OCI-LY7 (cell line): ENCODE data around the gene PRRC2B. TPM values are rescaled to one million over a fixed set of nuclear protein-coding genes. Genes with fewer than 3 reads are reported as not detected.

ENCODE experiments used
- BruUV-seq: library from RNA; stranded (reverse); fragments of 400-500 nt; replicated peaks from 2 replicates; lab custom pipeline; 2021; lab: Mats Ljungman, UMichigan
- CTCF ChIA-PET: fragments of 300-600 bp; sonication (Branson Sonifier 250); formaldehyde crosslinking; loops from one replicate; lab custom pipeline; 2022; ENCODE audit warnings: antibody characterized with exemption; ENCODE audit not compliant: unreplicated experiment; lab: Charles Lee
- POLR2A ChIA-PET: fragments of 300-600 bp; sonication (Branson Sonifier 250); formaldehyde crosslinking; loops from one replicate; lab custom pipeline; 2022; ENCODE audit warnings: antibody characterized with exemption; lab: Charles Lee
- DNase-seq: peaks from one replicate; pipeline ENCODE4 v3.0.0-alpha.2; 2015; ENCODE audit warnings: low spot score
- H2AFZ ChIP-seq: fragments of 200-600 bp; sonication (generic), shearing (Covaris generic); 2 replicates; pipeline ENCODE4 v1.6.1; 2014; ENCODE audit warnings: mild to moderate bottlenecking, antibody characterized with exemption, low read length, moderate library complexity
- H3K27ac ChIP-seq: fragments of 200-600 bp; sonication (generic); 2 replicates; pipeline ENCODE4 v1.5.1; 2014; ENCODE audit warnings: mixed run types, low read depth, mild to moderate bottlenecking, moderate library complexity, low read length, inconsistent platforms; ENCODE audit not compliant: poor library complexity, severe bottlenecking
- H3K36me3 ChIP-seq: fragments of 200-600 bp; sonication (generic); 2 replicates; pipeline ENCODE4 v1.6.1; 2014; ENCODE audit warnings: mild to moderate bottlenecking, antibody characterized with exemption, low read length, moderate library complexity, mixed read lengths; ENCODE audit not compliant: insufficient read depth
- H3K4me1 ChIP-seq: fragments of 200-600 bp; sonication (generic); 2 replicates; pipeline ENCODE4 v1.5.1; 2014; ENCODE audit warnings: mild to moderate bottlenecking, low read length; ENCODE audit not compliant: insufficient read depth, poor library complexity, severe bottlenecking
- H3K4me2 ChIP-seq: fragments of 200-600 bp; sonication (generic); 2 replicates; pipeline ENCODE4 v1.6.1; 2014; ENCODE audit warnings: mild to moderate bottlenecking, low read length
- H3K4me3 ChIP-seq: fragments of 200-600 bp; sonication (generic); 2 replicates; pipeline ENCODE4 v1.5.1; 2014; ENCODE audit warnings: mild to moderate bottlenecking, low read depth, low read length; ENCODE audit not compliant: poor library complexity, severe bottlenecking
- H3K79me2 ChIP-seq: fragments of 200-600 bp; sonication (generic); 2 replicates; pipeline ENCODE4 v1.6.1; 2016; ENCODE audit warnings: low read depth, mild to moderate bottlenecking, low read length, moderate library complexity, mixed read lengths; ENCODE audit not compliant: insufficient read depth
- H3K9me2 ChIP-seq: fragments of 200-600 bp; sonication (generic); 2 replicates; pipeline ENCODE4 v1.6.1; 2016; ENCODE audit warnings: mild to moderate bottlenecking, low read length, mixed read lengths; ENCODE audit not compliant: insufficient read depth
- H3K9me3 ChIP-seq: fragments of 200-600 bp; sonication (generic); 2 replicates; pipeline ENCODE4 v1.6.1; 2014; ENCODE audit warnings: mild to moderate bottlenecking, mixed run types, low read length, mixed read lengths
- H4K20me1 ChIP-seq: fragments of 200-600 bp; sonication (generic); 2 replicates; pipeline ENCODE4 v1.6.1; 2014; ENCODE audit warnings: mild to moderate bottlenecking, antibody characterized with exemption, low read length, moderate library complexity, mixed read lengths; ENCODE audit not compliant: insufficient read depth
- CTCF ChIP-seq: fragments of 200-600 bp; sonication (generic); conservative IDR thresholded peaks from 2 replicates; pipeline ENCODE4 v1.5.1; 2014; ENCODE audit warnings: mild to moderate bottlenecking, antibody characterized with exemption, low read length, moderate library complexity, mixed read lengths
- EZH2phosphoT487 ChIP-seq: fragments of 200-600 bp; sonication (generic); IDR thresholded peaks from 2 replicates; pipeline ENCODE4 v1.6.1; 2018; ENCODE audit warnings: low read depth, borderline replicate concordance, mild to moderate bottlenecking, mixed run types, antibody characterized with exemption, low read length, moderate library complexity, mixed read lengths
- intact Hi-C: fragments of 100-400 bp; cut with micrococcal nuclease; formaldehyde crosslinking; loops from one replicate; pipeline ENCODE4 v1.10.0; 2022; ENCODE audit not compliant: unreplicated experiment
- total RNA-seq, 2 experiments: library from RNA; depleted of rRNA in 1 of 2; stranded (reverse); fragments of >200 nt in 1 of 2; shearing (Covaris generic) in 1 of 2; gene quantifications; 2 replicates each; pipeline ENCODE4 v1.2.3, GENCODE V29; 2014 to 2022

The PRRC2B gene
- total RNA-seq, 2 experiments from 2014 or later, result 84.2 to 210 TPM

GRCh38 chr9:131347376-131348020 lies 46.4 kb upstream of the PRRC2B start:
- H3K4me3 ChIP-seq, result no peak overlapping the region
- H3K27ac ChIP-seq, result no peak overlapping the region
- intact Hi-C loops, result no loop called here
- peaks cover 8% of the 10 kb centered on the region for H3K4me1 ChIP-seq
- ChIA-PET POLR2A (interaction anchor here (0.6 to 0.7 kb wide), 3 partner anchors 11 to 54 kb away, joined by 3 read pairs; no protein-coding TSS in a partner anchor), CTCF (no interaction called here)
- H3K4me2 ChIP-seq, result no peak overlapping the region
- TF ChIP-seq CTCF (no peak), EZH2phosphoT487 (no peak)
- no peaks in the 10 kb centered on the region for H3K9me2 ChIP-seq
- no peaks in the 10 kb centered on the region for H3K9me3 ChIP-seq
- DNase-seq, result no peak
- no peaks in the 10 kb centered on the region for H4K20me1 ChIP-seq
- H3K79me2 ChIP-seq, result no peaks in the 10 kb centered on the region
- no peaks in the 10 kb centered on the region for H3K36me3 ChIP-seq
- BruUV-seq, result no TSS peak
- no peak overlapping the region for H2AFZ ChIP-seq

- H3K4me1 ChIP-seq, result peaks cover 8% of the 10 kb centered on the region
- intact Hi-C loops, result no loop called here
- no peak for DNase-seq
- no peak overlapping the region for H3K4me3 ChIP-seq
- H2AFZ ChIP-seq, result no peak overlapping the region
- no peak overlapping the region for H3K4me2 ChIP-seq
- no peak overlapping the region for H3K27ac ChIP-seq
- H3K9me3 ChIP-seq, result no peaks in the 10 kb centered on the region
- H4K20me1 ChIP-seq, result no peaks in the 10 kb centered on the region
- H3K79me2 ChIP-seq, result no peaks in the 10 kb centered on the region
- H3K9me2 ChIP-seq, result no peaks in the 10 kb centered on the region
- BruUV-seq, result no TSS peak
- ChIA-PET CTCF (no interaction called here), POLR2A (interaction anchor here (0.5 to 0.7 kb wide), 2 partner anchors 12 to 107 kb away, joined by 5 read pairs; no protein-coding TSS in a partner anchor)
- H3K36me3 ChIP-seq, result no peaks in the 10 kb centered on the region
- TF ChIP-seq CTCF (peak; percentile 44), EZH2phosphoT487 (no peak)
Measured at GRCh38 chr9:131348631-131349521, 45.0 kb upstream of the PRRC2B start.
